Measurements from ENCODE around the gene DHX38. TPM values are rescaled to one million over a fixed set of nuclear protein-coding genes. Genes with fewer than 3 reads are reported as not detected.

The DHX38 gene
- polyA plus RNA-seq, 10 donors = 39.1 to 57.1 (median 50.3) TPM

DNA sequence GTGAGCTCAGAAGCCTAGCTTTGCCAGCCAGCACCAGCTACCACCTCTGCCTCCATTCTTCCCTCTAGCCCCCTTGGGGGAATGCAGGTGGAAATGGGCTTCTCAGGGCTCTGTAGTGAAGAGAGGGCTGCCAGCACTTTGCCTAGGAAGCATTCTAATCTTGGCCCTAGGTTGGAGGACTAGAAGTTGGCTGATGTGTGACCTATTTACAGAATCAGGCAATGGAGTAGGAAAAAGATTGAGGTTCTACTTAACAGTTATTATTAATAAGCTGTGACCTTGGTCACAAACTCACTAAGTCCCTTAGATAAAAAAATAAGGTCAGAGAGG is 19.9 kb downstream of the DHX38 start:
- no peak for DNase-seq

DNA sequence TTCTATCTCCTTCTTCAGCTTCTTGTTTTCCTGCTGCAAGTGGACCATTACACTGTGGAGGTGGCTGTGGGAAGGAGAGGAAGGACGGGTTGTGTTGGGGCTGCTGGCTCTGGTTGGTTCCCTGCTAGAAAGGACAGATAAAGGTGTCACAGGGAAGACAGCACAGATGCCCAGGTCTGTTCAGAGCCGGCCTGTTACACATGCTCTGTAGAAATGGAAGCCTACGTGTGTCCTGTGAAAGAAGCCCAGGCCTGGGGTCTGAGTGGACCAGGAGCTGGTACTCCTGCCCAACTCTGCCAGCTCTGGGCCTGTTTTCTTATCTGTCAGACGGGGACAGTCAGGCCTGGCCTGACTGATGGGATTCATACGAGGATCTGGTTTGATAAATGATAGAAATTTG is 26.4 kb downstream of the DHX38 start:
- no peak for DNase-seq

DNA sequence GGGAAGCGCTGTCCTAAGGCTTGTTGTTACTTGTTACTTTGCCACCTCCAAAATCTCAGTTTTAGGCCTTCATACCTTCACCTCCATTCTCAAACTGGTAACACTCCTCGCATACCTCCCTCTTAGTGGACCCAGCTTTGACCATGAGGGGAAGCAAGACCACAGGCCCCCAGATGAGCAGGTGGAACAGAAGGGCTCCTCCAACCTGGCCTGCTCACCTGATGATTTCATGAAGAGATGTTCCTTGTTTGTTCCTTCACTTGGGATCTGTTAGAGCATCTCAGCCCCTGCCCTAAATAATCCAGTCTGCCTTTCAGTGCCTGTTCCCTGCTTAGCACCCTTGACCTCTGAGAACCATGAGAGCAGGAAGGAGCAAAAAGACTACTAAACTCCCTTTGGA is 28.7 kb downstream of the DHX38 start:
- DNase-seq = no peak

DNA sequence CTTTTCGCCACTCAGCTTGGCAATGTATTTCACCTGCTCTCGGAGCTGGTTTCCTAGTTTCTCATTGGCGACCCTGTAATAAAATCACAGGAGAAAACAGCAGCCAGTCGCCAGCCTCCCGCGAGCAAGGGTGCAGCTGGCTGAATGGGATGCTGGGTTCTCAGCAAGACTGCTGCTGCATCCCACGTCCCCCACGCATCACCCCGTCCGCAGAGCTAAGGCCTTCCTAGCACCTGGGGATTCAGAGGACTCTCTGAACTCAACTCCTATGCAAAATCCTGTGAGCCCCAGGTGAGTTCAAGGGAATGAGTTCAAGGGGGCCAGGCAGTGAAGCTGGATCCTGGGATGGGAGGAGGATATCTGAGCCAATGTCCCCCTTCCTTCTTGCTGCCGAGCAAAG is 29.3 kb downstream of the DHX38 start:
- no peak for DNase-seq

DNA sequence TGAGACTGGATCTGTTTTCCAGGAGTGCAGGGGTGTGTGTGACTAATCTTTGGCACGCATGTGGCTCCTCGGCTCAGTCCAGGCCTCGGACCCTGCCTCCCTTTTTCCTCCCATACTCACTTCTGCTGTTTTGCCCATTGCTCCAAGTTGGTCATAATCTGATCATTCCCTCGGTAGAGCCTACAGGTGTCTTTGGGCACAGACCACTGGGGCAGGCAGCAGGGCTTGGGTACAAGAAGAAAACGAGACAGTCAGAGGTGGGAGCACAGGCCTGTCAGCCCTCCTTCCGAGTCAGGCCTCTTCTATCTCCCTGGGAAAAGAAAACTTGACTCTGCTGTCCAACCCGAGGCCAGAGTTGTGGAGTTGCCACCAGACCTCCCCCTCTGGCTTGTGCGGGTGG is 29.8 kb downstream of the DHX38 start:
- DNase-seq = no peak

DNA sequence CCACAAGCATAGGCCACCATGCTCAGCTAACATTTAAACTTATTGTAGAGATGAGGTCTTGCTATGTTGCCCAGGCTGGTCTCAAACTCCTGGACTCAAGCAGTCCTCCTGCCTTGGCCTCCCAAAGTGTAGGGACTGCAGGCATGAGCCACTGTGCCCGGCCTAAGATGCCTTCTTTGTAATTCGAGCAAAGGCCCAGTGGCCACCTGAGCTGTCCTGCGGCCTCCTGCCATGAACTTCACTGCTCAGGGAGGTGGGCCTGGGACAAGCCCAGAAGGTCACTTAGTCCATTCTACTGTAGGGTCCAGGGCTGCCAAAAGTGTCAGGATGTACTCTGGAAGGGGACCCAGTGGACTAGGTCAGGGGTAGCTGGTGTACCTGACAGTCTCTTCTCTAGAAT is 30.5 kb downstream of the DHX38 start:
- no peak for DNase-seq

DNA sequence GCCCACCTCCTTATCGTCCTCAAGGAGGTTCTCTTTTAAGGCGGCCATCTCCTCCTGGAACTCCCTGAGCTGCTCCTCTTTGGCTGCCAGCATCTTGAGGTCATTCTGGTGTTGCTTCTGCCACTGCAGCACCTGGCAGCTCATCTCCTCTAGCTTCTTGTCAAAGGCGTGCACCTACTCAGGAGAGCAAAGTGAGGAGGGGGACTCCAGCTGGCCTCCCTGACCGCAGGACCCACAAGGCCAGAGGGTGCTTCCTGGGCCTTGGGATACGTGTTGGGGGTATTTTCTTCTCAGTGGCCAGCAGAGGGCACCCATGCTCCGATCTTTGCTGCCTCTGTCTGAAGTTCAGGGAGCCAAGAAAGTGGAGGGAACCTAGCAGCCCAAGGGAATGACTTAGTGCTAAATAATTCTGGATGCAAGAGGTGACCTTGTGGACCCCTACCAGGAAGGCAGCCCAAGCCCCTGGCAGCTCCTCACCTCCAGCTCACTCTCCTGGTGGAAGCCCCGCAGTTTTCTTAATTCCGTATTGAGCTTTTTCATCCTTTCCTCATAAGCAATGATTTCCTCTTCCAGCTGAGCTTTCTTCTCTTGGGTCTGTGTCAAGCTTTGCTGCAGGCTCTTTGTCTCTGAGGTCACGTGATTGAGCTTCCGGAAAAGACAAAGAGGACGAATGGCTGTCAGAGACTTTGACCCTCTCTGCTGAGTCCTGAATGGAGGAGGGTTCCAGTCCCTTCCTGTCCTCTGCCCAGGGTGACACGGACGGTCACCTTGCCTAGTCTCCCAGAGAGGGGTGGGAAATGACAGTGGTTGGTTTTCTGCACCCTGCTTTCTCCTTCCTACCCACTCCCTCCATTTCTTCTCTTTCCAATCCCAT is 31.4 kb downstream of the DHX38 start:
- peak; percentile 52 to 88 (median 75) for DNase-seq

GRCh38 chr16:72125635-72126428 is 32.2 kb downstream of the DHX38 start:
- DNase-seq = no peak

- no peak for DNase-seq
Measured at GRCh38 chr16:72126429-72126765, 32.8 kb downstream of the DHX38 start.

- no peak for DNase-seq
Measured at GRCh38 chr16:72128701-72129100, 35.1 kb downstream of the DHX38 start.

- DNase-seq = no peak
Measured at GRCh38 chr16:72129976-72130656, 36.5 kb downstream of the DHX38 start.

- no peak for DNase-seq
Measured at GRCh38 chr16:72131036-72131435, 37.4 kb downstream of the DHX38 start.

- DNase-seq = no peak
Measured at GRCh38 chr16:72132726-72133125, 39.1 kb downstream of the DHX38 start.

- no peak for DNase-seq
Measured at GRCh38 chr16:72134507-72134906, 40.9 kb downstream of the DHX38 start.

DNA sequence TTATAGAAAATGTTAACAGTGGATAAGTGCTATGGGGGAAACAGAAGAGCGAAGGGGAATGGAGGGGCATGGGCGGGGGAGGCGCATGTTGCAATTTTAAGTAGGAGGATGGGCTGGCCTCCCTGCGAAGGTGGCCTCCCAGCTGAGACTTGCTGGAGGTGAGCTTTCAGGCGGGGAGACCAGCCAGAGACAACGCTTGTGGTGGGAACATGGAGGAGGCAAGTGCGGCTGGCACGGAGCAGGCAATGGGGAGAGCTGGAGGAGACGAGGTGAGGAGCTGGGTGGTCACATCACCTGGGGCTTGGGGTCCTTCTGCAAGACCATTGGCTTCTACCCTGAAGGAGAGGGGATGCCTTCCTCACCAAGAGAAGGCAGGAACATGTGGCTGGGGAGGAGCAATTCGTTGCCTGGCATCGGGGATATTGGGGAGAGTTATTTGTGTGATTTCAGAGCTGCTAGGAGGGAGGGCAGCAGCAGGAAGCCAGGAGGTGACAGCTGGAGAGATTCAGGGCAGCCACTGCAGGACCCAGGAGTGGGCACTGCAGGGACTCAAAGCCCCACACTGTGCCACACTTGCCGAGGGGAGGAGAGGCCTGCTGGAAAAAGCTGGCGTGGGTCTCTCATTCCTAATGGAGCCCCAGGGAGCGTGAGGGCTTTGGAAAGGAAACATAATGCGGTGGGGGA is 43.9 kb downstream of the DHX38 start:
- no peak for DNase-seq

DNA sequence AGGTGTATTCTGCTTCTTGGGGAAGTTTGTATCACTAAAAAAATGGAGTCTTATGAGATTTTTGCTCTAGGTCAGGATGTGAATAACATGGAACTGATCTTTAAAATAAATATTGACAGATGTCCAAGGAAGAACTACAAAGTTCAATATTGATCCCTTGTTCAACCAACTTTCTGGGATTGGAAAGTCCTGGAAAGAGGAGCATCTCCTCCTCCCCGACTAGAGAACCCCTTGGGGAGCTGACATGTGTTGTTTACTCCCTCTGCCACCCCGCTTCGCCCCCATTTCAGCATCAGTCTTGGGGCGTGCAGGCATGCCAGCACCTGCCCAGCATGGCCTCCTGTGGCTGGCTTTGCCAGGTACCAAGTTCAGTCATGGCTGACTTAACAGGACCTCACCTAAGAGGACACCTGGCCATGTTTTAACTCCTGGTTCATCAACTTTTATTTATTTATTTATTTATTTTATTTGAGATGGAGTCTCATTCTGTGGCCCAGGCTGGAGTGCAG is 44.5 kb downstream of the DHX38 start:
- DNase-seq = no peak

DNA sequence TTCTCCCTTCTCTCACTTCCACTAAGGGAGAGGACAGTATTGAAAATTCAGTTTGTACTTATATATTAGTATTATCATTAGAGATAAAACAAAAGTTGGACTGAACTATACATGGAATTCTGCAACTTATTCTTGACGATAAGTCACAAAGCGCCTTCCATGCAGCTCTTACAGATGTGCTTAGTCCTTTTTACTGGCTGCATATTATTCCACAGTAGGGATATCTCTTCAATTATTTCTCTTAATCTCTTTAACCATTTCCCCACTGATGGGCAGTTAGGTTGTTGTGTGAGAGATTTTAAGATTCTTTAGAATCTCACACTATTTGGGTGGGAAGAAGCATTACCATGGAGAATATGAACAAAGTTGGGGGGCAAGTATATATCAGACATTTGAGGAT is 46.3 kb downstream of the DHX38 start:
- no peak for DNase-seq

DNA sequence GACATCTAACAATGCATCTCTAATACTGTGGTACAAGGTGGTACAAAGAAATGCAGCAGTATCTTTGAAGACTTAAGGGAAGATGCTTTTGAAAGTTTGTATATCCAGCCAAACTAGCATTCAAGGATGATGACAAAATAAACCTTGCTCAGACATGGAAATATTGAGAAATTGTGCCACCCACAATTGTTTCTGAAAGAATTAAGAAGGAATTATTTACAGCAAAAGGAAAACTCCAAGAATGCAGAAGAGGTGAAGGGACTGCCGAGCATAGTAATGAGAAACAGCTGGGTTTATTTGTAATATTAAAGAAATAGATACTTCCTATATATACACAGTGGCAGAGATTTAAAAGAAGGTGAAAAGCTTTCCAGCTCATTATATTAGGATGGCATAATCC is 48.8 kb downstream of the DHX38 start:
- no peak for DNase-seq

DNA sequence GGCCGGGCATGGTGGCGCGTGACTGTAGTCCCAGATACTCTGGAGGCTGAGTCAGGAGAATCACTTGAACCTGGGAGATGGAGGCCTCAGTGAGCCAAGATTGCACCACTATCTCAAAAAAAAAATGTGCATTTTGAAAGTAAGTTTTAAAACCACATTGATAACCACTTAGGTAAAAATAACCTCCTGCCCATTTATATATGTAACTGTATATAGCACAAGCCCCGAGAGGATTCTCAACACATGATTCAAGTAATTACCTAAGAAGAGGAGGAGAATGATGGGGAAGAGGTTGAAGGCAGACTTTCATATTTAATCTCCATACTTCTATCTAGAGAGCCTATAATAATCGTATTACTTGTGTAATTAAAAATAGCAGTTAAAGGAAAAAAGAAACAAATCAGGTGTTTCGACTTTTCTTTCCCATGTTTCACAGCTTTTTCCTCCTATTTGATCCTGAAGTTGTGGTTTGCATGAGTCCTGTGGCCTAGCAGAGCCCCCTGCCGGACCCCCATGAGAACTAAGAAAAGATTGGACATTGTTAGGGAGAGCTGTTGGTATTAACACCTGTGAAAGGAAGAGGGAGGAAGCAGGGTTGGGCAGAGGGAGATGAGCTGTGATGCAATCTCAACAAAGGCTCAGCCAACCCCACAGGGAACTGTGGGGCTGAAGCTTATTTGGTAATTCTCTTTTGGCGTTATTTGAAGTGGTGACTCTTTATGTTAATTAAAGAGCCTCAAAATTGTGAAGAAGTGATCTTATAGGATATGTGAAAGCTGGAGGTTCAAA is 56.2 kb downstream of the DHX38 start:
- DNase-seq = no peak

DNA sequence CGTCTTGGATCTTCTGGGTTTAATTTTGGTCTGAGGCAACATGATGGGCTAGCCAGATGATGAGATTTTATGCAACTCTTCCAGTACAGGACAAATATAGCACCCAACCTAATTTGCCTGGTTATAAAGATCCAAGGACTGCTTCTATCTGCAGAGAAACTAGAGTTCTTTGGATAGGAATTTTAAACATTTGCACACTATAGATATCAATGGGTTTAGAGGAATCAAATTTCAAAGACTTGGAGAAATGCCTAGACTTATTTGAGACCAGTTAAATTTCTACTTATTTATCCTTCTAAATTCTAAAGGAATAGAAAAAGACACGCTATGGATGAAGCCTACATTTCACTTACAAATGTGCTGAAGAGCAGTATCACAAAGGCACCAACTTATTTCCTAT is 65.7 kb downstream of the DHX38 start:
- DNase-seq = peak in 1 of 3 donors; percentile 14

GRCh38 chr16:72159801-72160200 is 66.2 kb downstream of the DHX38 start:
- no peak for DNase-seq

Measured in muscle of back (tissue), 11 donors.